Gastrocnemius medialis (tissue), 4 donors: ENCODE data around the gene SPTBN1. TPM values are rescaled to one million over a fixed set of nuclear protein-coding genes. Genes with fewer than 3 reads are reported as not detected.
A peak's percentile ranks its signal among the peaks of the same experiment; 100 is the strongest.

ENCODE experiments used
- ATAC-seq, 2 donors: fragments of 150-250 bp; one replicate each; pipeline ENCODE4 v1.9.1; 2016
- DNase-seq, 2 donors: peaks; one replicate each; pipeline ENCODE4 v3.0.0-alpha.2; 2019
- H3K27ac ChIP-seq, 4 donors: fragments of 200-600 bp; sonication (generic); 1 replicate in 1 of 4; 2 replicates in 3 of 4; pipeline ENCODE4 v1.5.1; 2016 to 2018; ENCODE audit warnings: mild to moderate bottlenecking in 2 of 4, moderate library complexity in 1 of 4
- H3K27me3 ChIP-seq, 3 donors: fragments of 200-600 bp; sonication (generic) in 2 of 3; 1 replicate in 1 of 3; 2 replicates in 2 of 3; pipeline versions ENCODE4 v1.5.1 to v1.6.0; 2016 to 2019; ENCODE audit warnings: mild to moderate bottlenecking in 1 of 3, moderate library complexity in 1 of 3
- H3K36me3 ChIP-seq, 2 donors: fragments of 200-600 bp; sonication (generic) in 1 of 2; one replicate each; pipeline ENCODE4 v1.5.1; 2017 to 2018
- H3K4me1 ChIP-seq, 2 donors: fragments of 200-600 bp; sonication (generic) in 1 of 2; one replicate each; pipeline ENCODE4 v1.5.1; 2016 to 2017; ENCODE audit warnings: mild to moderate bottlenecking in 2 of 2
- H3K4me3 ChIP-seq, 4 donors: fragments of 200-600 bp; sonication (generic) in 3 of 4; 1 replicate in 1 of 4; 2 replicates in 3 of 4; pipeline ENCODE4 v1.5.1; 2016 to 2019; ENCODE audit warnings: mild to moderate bottlenecking in 2 of 4
- H3K9me3 ChIP-seq, 3 donors: fragments of 200-600 bp; sonication (generic) in 2 of 3; 1 replicate in 1 of 3; 2 replicates in 2 of 3; pipeline ENCODE4 v1.5.1; 2016 to 2019
- CTCF ChIP-seq, 5 experiments: fragments of 450-650 bp in 3 of 5; fragments of 200-600 bp in 2 of 5; sonication (generic) in 2 of 5; IDR thresholded peaks in 4 of 5; conservative IDR thresholded peaks in 1 of 5; 1 replicate in 4 of 5; 2 replicates in 1 of 5; pipeline ENCODE4 v1.5.1; 2016 to 2019; ENCODE audit warnings: antibody characterized with exemption in 5 of 5, mild to moderate bottlenecking in 3 of 5, moderate library complexity in 3 of 5
- POLR2A ChIP-seq, 2 donors: fragments of 450-650 bp; IDR thresholded peaks; one replicate each; pipeline ENCODE4 v1.6.1; 2017; ENCODE audit warnings: antibody characterized with exemption in 2 of 2, mild to moderate bottlenecking in 2 of 2, moderate library complexity in 2 of 2
- in situ Hi-C, 4 donors: fragments of 200-750 bp; cut with MboI; loops; one replicate each; pipeline versions ENCODE4 v1.15.0 to v1.8.0; 2017; ENCODE audit warnings: low sequenced_read_pairs in 4 of 4
- intact Hi-C: fragments of 100-400 bp; cut with DNase I; formaldehyde crosslinking; loops from one replicate; pipeline ENCODE4 v1.15.1; 2023; ENCODE audit warnings: low total_unique reads
- total RNA-seq, 4 donors: library from RNA; depleted of rRNA; stranded (reverse); fragments of >200 nt; gene quantifications; one replicate each; pipeline versions ENCODE4 v1.1.0 to v1.2.3, GENCODE V29; 2016

The SPTBN1 gene
- total RNA-seq, 4 donors from 2014 or later: 107 to 191 (median 119) TPM

GRCh38 chr2:54653572-54654204 lies 197.6 kb downstream of the SPTBN1 start:
- no peak overlapping the region for H3K27ac ChIP-seq

GRCh38 chr2:54655046-54655809 lies 199.1 kb downstream of the SPTBN1 start:
- intact Hi-C loops (no loop called here), in situ Hi-C loops (loop anchor here in 2 of 4 donors (5.0 to 25.0 kb wide), 3 partner anchors 47 to 182 kb away; no protein-coding TSS in a partner anchor)
- DNase-seq (no peak), ATAC-seq (no peak)
- peaks cover 4 to 8% of the 10 kb centered on the region in 2 donors for H3K4me1 ChIP-seq
- H3K27me3 ChIP-seq: no peaks in the 10 kb centered on the region
- H3K27ac ChIP-seq: no peak overlapping the region
- H3K9me3 ChIP-seq: no peaks in the 10 kb centered on the region
- no peak overlapping the region for H3K4me3 ChIP-seq
- TF ChIP-seq CTCF (IDR thresholded peaks at IDR 0.05 in 4 of 5, conservative IDR thresholded peaks at IDR 0.05 in 1 of 5) (no peak), POLR2A (IDR thresholded peaks at IDR 0.05) (no peak)
- peaks cover 0 to 88% of the 10 kb centered on the region in 2 donors for H3K36me3 ChIP-seq

More at GRCh38 chr2:54653572-54654204, 197.6 kb downstream of the SPTBN1 start:
- TF ChIP-seq POLR2A (IDR thresholded peaks at IDR 0.05): no peak
- TF ChIP-seq CTCF (IDR thresholded peaks at IDR 0.05 in 4 of 5, conservative IDR thresholded peaks at IDR 0.05 in 1 of 5): no peak
- no peaks in the 10 kb centered on the region for H3K27me3 ChIP-seq
- no peak for DNase-seq
- no peak overlapping the region for H3K4me3 ChIP-seq
- peaks cover 0 to 88% of the 10 kb centered on the region in 2 donors for H3K36me3 ChIP-seq
- no peak for ATAC-seq
- intact Hi-C loops (no loop called here), in situ Hi-C loops (loop anchor here in 1 of 4 donors (10.0 to 25.0 kb wide), 2 partner anchors 51 to 184 kb away; no protein-coding TSS in a partner anchor)
- H3K4me1 ChIP-seq: peaks cover 4 to 8% of the 10 kb centered on the region in 2 donors
- no peaks in the 10 kb centered on the region for H3K9me3 ChIP-seq

- DNase-seq (no peak), ATAC-seq (no peak)
- peak overlapping the region in 3 of 4 donors; percentile 15 to 56 (median 46) for H3K27ac ChIP-seq
- intact Hi-C loops (loop anchor here (2.0 kb wide), 2 partner anchors 48 to 182 kb away; no protein-coding TSS in a partner anchor), in situ Hi-C loops (loop anchor here in 2 of 4 donors (5.0 to 25.0 kb wide), 3 partner anchors 45 to 180 kb away; no protein-coding TSS in a partner anchor)
- TF ChIP-seq POLR2A (IDR thresholded peaks at IDR 0.05) (no peak), CTCF (IDR thresholded peaks at IDR 0.05 in 4 of 5, conservative IDR thresholded peaks at IDR 0.05 in 1 of 5) (no peak)
- H3K9me3 ChIP-seq: no peaks in the 10 kb centered on the region
- H3K27me3 ChIP-seq: no peaks in the 10 kb centered on the region
- H3K4me1 ChIP-seq: peaks cover 4 to 8% of the 10 kb centered on the region in 2 donors
- H3K4me3 ChIP-seq: no peak overlapping the region
- H3K36me3 ChIP-seq: peaks cover 5 to 88% of the 10 kb centered on the region in 2 donors
These were observed 200.7 kb downstream of the SPTBN1 start for GRCh38 chr2:54656863-54657262.

- no peaks in the 10 kb centered on the region for H3K9me3 ChIP-seq
- peak; percentile 37 to 69 (median 55) for TF ChIP-seq CTCF (IDR thresholded peaks at IDR 0.05 in 4 of 5, conservative IDR thresholded peaks at IDR 0.05 in 1 of 5)
- no peak for TF ChIP-seq POLR2A (IDR thresholded peaks at IDR 0.05)
- peaks cover 5 to 88% of the 10 kb centered on the region in 2 donors for H3K36me3 ChIP-seq
- intact Hi-C loops: loop anchor here (2.0 kb wide), 2 partner anchors 47 to 181 kb away; no protein-coding TSS in a partner anchor
- peak; percentile 43 to 59 for DNase-seq
- peak; percentile 71 to 85 for ATAC-seq
- H3K27me3 ChIP-seq: no peaks in the 10 kb centered on the region
- H3K4me3 ChIP-seq: no peak overlapping the region
- in situ Hi-C loops: loop anchor here in 2 of 4 donors (5.0 to 25.0 kb wide), 3 partner anchors 45 to 180 kb away; no protein-coding TSS in a partner anchor
- H3K4me1 ChIP-seq: peaks cover 4 to 8% of the 10 kb centered on the region in 2 donors
- peak overlapping the region; percentile 23 to 56 (median 38) for H3K27ac ChIP-seq
These were observed 201.5 kb downstream of the SPTBN1 start for GRCh38 chr2:54657664-54658083.
